Astrocyte of the hippocampus (primary cell): ENCODE measurements around the gene RAB31.
A peak's percentile ranks its signal among the peaks of the same experiment; 100 is the strongest.
"Not testable (repeated sequence)": the region's sequence is repeated elsewhere in the genome, so short reads cannot be mapped to it uniquely, and the experiment has no call there.

Source experiments
- DNase-seq: peaks from one replicate; pipeline ENCODE4 v3.0.0; 2011; ENCODE audit warnings: low read depth, low spot score

Gene RAB31, protein sequence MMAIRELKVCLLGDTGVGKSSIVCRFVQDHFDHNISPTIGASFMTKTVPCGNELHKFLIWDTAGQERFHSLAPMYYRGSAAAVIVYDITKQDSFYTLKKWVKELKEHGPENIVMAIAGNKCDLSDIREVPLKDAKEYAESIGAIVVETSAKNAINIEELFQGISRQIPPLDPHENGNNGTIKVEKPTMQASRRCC

DNA sequence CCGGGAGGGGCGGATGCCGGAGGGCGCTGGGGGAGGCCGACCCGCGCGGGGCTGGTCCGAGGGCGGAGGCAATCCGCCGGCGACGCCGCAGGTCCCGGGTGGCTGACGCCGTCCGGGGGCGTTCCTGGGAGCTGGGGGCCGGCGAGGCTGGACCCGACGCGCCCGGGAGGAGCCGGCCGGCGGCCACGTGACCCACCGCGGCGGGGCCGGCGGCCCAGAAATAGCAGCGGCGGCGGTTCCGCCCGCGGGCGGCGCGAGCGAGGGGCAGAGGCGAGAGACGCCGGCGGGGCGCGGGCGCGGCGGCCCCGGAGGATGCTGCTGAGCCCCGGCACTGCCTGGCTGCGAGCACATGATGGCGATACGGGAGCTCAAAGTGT, at the start of gene RAB31:
Gene RAB31, plus strand, starts transcription at position 245 of the 377 bp plus-strand sequence. Its CDS starts 105 bp downstream, at position 350.
- peak; percentile 95 for DNase-seq

DNA sequence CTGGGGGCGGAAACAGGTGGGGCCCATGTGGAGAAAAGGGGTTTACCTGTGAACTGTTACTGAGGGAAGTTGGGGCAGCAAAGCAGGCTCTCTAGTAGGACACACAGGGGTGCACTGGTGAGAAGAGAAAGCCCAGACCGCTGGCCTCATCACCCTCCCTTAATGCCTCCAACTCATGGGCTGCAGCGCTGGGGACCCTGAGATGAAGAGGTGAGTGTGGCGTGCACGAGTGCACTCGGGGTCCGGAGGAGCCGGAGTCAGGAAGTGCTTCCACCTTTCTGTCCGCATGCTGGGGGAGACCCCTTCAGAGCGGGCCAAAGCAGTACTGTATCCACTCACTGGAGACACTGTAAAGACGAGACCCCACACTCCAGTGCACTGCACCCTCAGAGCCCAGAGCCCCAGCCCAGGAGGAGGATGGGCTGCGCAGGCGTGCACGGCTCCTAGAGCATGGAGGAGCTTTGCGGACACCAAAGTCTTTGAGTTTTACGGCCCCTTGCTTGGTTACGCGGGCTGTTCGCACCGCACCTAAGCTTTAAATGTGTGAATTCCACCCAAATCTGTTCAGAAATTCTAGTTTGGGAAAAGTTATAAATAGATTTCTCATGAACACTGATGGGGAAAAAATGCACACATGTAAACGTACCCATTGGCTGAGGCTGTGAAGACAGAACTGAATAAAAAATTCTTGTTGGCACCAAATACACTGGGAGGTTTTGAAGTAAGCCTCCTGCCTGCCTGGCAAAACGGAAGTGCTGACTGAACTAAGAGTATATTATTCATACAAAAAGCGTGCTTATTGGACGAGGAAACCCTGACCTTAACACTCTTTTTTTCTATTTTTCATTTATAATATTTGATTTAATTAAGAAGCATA, 48.4 kb upstream of the RAB31 start:
- DNase-seq: no peak

DNA sequence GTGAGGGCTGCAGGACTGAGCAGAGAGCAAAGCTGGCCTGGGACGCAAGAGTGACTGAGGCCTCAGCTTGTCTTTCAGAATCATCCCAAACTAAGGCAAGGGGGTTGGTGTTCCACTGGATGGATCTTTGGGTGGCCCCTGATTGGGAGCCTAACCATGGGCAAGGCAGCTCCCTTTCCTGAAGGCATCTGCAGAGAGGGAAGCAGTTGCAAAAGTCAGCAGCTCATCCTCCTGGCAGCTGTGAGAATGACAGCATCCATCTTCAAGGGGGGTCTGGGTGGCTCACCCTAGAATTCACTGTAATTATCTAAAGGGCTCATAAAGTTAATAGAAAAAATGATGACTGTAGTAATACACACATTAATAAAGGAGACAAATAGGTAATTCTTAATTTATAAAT, 46.5 kb upstream of the RAB31 start:
- DNase-seq: no peak

DNA sequence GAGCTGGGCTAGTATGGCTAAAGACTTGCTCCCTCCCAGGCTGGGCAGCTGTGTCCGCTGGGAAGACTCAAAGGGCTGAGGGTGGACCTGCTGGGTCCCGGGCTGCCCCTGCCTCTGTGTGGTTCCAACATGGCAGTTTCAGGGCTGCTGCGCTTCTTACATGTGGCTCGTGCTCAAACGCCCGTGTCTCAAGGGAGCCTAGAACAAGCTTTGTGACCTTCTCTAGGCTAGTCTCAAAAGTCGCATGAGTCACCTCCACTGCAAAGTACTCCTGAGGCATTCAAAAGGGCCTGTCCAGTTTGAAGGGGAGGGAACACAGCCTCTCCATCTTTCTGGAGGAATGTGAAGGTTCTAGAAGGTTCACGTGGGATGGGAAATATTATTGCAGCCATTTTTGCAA, 44.7 kb upstream of the RAB31 start:
- DNase-seq: no peak

GRCh38 chr18:9665314-9665713, 42.8 kb upstream of the RAB31 start:
- DNase-seq: peak; percentile 45

GRCh38 chr18:9666548-9666947, 41.6 kb upstream of the RAB31 start:
- no peak for DNase-seq

- no peak for DNase-seq
Measured at GRCh38 chr18:9669016-9669415, 39.1 kb upstream of the RAB31 start.

DNA sequence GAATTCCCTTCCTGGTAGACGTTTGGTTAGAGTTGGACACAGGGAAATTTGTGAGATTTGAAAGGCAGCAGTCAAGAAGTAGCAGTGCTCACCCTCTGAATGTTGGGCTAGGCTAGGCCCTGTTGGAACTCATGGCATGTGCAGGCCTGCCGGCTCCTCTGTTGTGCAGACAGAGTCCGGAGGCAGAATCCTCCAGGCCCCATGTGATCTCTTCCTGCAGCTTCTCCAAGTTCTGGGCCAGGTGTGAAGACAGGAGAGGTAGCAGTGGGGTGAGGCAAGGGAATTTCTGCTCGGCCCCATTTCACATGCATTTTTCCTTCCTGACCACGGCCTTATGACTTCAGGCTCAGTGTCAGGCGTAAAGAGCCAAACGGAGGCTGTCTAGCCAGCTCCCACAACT, 36.9 kb upstream of the RAB31 start:
- no peak for DNase-seq

- DNase-seq: peak; percentile 40
Measured at GRCh38 chr18:9673296-9674251, 34.5 kb upstream of the RAB31 start.

- not testable (repeated sequence) for DNase-seq
Measured at GRCh38 chr18:9678216-9678615, 29.9 kb upstream of the RAB31 start.

DNA sequence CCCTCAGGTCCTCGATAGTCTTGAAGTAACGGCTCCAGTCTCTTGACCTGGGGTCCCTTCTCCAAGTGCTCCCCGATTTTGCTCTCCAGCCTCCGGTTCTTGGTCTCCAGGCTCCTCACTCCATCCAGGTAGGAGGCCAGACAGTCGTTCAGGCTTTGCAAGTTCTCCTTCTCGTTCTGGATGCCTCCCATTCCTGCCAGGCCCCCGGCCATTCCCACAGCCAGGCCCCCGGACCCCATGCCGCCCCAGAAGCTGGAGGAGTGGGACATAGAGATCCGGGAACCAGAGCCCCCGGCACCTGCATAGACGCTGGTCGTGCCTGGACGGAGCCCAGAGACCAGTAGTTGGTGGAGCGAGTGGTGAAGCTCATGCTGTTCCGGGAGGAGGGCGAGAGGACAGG, 29.0 kb upstream of the RAB31 start:
- DNase-seq: no peak

GRCh38 chr18:9681217-9681616, 26.9 kb upstream of the RAB31 start:
- DNase-seq: no peak

GRCh38 chr18:9682572-9682971, 25.5 kb upstream of the RAB31 start:
- DNase-seq: no peak

GRCh38 chr18:9683418-9684396, 24.4 kb upstream of the RAB31 start:
- DNase-seq: peak; percentile 80

GRCh38 chr18:9684881-9685614, 23.1 kb upstream of the RAB31 start:
- peak; percentile 50 for DNase-seq

- DNase-seq: no peak
Measured at GRCh38 chr18:9685615-9685890, 22.5 kb upstream of the RAB31 start.

- no peak for DNase-seq
Measured at GRCh38 chr18:9688036-9688741, 19.9 kb upstream of the RAB31 start.

GRCh38 chr18:9689253-9689652, 18.8 kb upstream of the RAB31 start:
- no peak for DNase-seq

GRCh38 chr18:9690418-9691188, 17.5 kb upstream of the RAB31 start:
- DNase-seq: no peak
